ENCODE measurements around the gene C20orf202. TPM values are rescaled to one million over a fixed set of nuclear protein-coding genes. Genes with fewer than 3 reads are reported as not detected.

C20orf202 gene
- total RNA-seq, 4 donors from 2014 or later = 0.49 to 1.4 (median 0.52) TPM; not detected in 1

- peak in 1 of 2 donors; percentile 67 for DNase-seq (ENCODE audit: low spot score in 2 of 2)
- intact Hi-C loops (cut with DNase I; ENCODE audit: low total_unique reads) = no loop called here
- WGBS, 2 donors = 35 to 42% methylated on average over 5 of the region's 5 CpGs
- no peak overlapping the region for H3K4me3 ChIP-seq (ENCODE audit: low read depth, poor library complexity, severe bottlenecking)
- TF ChIP-seq POLR2A (IDR thresholded peaks at IDR 0.05) = no peak
- no peak for TF ChIP-seq CTCF (IDR thresholded peaks at IDR 0.05)
These were observed 859 bp downstream of the C20orf202 start for GRCh38 chr20:1204113-1204512.

GRCh38 chr20:1204576-1204975 is 1.3 kb downstream of the C20orf202 start:
- intact Hi-C loops (cut with DNase I; ENCODE audit: low total_unique reads) = no loop called here

GRCh38 chr20:1205802-1206201 is 2.5 kb downstream of the C20orf202 start:
- H3K4me3 ChIP-seq (ENCODE audit: low read depth, poor library complexity, severe bottlenecking) = no peak overlapping the region
- TF ChIP-seq POLR2A (IDR thresholded peaks at IDR 0.05) (no peak), CTCF (IDR thresholded peaks at IDR 0.05) (no peak)
- peak in 1 of 2 donors; percentile 31 for DNase-seq (ENCODE audit: low spot score in 2 of 2)
- 91 to 93% methylated on average over 8 of the region's 8 CpGs for WGBS, 2 donors
- intact Hi-C loops (cut with DNase I; ENCODE audit: low total_unique reads) = no loop called here

More at GRCh38 chr20:1204576-1204975, 1.3 kb downstream of the C20orf202 start:
- no peak for TF ChIP-seq POLR2A (IDR thresholded peaks at IDR 0.05)
- peak in 1 of 2 donors; percentile 52 for DNase-seq (ENCODE audit: low spot score in 2 of 2)
- H3K4me3 ChIP-seq (ENCODE audit: low read depth, poor library complexity, severe bottlenecking) = no peak overlapping the region
- 77 to 88% methylated on average over 2 of the region's 2 CpGs for WGBS, 2 donors

DNA sequence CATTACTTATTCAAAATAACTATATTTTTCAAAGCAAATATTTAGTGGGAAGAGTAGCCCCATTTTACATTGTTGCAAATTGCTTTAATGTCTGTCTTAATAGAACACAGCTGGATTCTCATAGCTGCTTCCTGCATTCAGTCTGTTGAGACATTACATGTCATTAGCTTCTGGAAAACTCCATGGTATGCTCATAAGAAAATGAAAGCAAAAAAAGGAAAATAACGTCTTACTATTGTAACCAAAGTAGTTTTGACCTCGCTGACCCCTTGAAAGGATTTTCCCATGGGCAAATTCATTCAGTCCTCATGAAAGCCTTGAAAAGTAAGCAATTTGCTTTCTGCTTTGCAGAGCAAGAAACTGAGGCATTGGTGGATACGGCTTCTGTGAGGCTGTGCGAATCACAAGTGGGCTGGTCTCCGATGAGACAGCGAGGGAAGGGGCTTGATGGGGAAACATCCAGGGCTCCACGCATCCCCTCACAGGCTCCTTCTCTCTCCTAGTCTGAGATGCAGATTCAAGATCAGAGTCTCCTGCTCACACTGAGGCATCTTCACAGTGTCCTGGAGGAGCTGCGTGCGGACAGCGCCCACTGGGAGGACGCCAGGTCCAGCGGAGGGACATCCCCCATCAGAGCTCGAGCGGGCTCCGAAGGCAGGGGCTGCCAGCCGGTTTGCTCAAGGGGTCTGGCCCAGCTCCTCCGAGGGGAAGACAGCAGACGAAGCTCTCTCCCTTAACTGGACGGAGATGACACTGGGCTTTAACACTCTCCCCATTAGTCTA is 3.3 kb downstream of the C20orf202 start:
- intact Hi-C loops (cut with DNase I; ENCODE audit: low total_unique reads) = no loop called here
- H3K4me3 ChIP-seq (ENCODE audit: low read depth, poor library complexity, severe bottlenecking) = no peak overlapping the region
- 50 to 70% methylated on average over 19 of the region's 19 CpGs for WGBS, 2 donors
- TF ChIP-seq CTCF (IDR thresholded peaks at IDR 0.05) (no peak), POLR2A (IDR thresholded peaks at IDR 0.05) (no peak)
- peak in 1 of 2 donors; percentile 81 for DNase-seq (ENCODE audit: low spot score in 2 of 2)

DNA sequence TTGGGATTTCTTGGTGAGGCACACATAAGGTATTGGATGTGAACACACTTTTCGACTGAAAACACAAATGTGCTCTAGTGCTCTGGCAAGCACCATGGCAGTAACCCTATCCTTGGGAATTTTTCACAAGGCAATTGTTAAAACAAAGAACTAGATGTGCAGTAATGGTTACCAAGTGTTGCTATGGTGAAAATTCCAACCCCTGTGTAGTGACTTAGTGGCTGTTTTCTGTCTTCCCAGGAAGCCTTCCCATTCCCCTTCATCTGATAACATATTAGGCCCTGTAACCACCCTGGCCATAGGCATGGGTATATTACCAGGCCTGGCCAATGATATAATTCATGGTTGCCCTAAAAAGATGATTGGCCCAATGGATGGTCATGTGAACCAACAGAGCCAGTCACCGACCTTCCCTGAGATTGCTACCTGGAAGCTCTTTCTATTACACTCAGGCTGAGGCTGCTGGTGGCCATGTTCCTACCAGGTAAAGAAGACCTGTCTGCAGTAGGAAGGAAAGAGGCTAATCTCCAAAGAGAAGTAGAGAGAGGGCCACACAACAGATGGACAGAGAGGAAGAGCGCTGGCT is 4.1 kb downstream of the C20orf202 start:
- peak in 1 of 2 donors; percentile 23 for DNase-seq (ENCODE audit: low spot score in 2 of 2)
- TF ChIP-seq CTCF (IDR thresholded peaks at IDR 0.05) (no peak), POLR2A (IDR thresholded peaks at IDR 0.05) (no peak)
- intact Hi-C loops (cut with DNase I; ENCODE audit: low total_unique reads) = no loop called here
- 88 to 89% methylated on average over 3 of the region's 3 CpGs for WGBS, 2 donors
- no peak overlapping the region for H3K4me3 ChIP-seq (ENCODE audit: low read depth, poor library complexity, severe bottlenecking)

Data from lower leg skin (tissue), 4 donors.